DMS79 treated with DMSO at 0.1 percent for 48 hours (cell line): ENCODE results near the gene DSTN.

ENCODE experiments used
- DNase-seq: peaks from one replicate; lab custom pipeline; 2025; lab: John Stamatoyannopoulos, UW

Gene DSTN

GRCh38 chr20:17580895-17581294, 11.0 kb downstream of the DSTN start:
- DNase-seq = no peak

- no peak for DNase-seq
Observed at GRCh38 chr20:17583126-17583525, 13.3 kb downstream of the DSTN start.

GRCh38 chr20:17584689-17585088, 14.8 kb downstream of the DSTN start:
- DNase-seq = no peak

- no peak for DNase-seq
Observed at GRCh38 chr20:17586250-17586649, 16.4 kb downstream of the DSTN start.

GRCh38 chr20:17587148-17587547, 17.3 kb downstream of the DSTN start:
- DNase-seq = no peak

GRCh38 chr20:17587824-17588223, 17.9 kb downstream of the DSTN start:
- no peak for DNase-seq

- no peak for DNase-seq
Observed at GRCh38 chr20:17589161-17589834, 19.4 kb downstream of the DSTN start.

- DNase-seq = no peak
Observed at GRCh38 chr20:17590245-17590644, 20.4 kb downstream of the DSTN start.

- DNase-seq = no peak
Observed at GRCh38 chr20:17593902-17594301, 24.0 kb downstream of the DSTN start.

GRCh38 chr20:17594443-17594842, 24.6 kb downstream of the DSTN start:
- DNase-seq = no peak

- DNase-seq = no peak
Observed at GRCh38 chr20:17595856-17596255, 26.0 kb downstream of the DSTN start.

GRCh38 chr20:17598013-17598550, 28.2 kb downstream of the DSTN start:
- no peak for DNase-seq

- no peak for DNase-seq
Observed at GRCh38 chr20:17601957-17602356, 32.1 kb downstream of the DSTN start.

- DNase-seq = no peak
Observed at GRCh38 chr20:17602493-17602892, 32.6 kb downstream of the DSTN start.

- no peak for DNase-seq
Observed at GRCh38 chr20:17605131-17605660, 35.3 kb downstream of the DSTN start.

GRCh38 chr20:17606001-17606400, 36.1 kb downstream of the DSTN start:
- no peak for DNase-seq

GRCh38 chr20:17608701-17609497, 39.0 kb downstream of the DSTN start:
- DNase-seq = no peak

GRCh38 chr20:17609811-17610377, 40.0 kb downstream of the DSTN start:
- DNase-seq = no peak

GRCh38 chr20:17610566-17611289, 40.9 kb downstream of the DSTN start:
- no peak for DNase-seq

GRCh38 chr20:17611290-17611539, 41.3 kb downstream of the DSTN start:
- DNase-seq = no peak

- no peak for DNase-seq
Observed at GRCh38 chr20:17611540-17612286, 41.8 kb downstream of the DSTN start.
